H9 (cell line): ENCODE data around the gene FBXL20. TPM values are rescaled to one million over a fixed set of nuclear protein-coding genes. Genes with fewer than 3 reads are reported as not detected.

Source experiments
- DNase-seq: peaks from one replicate; pipeline ENCODE4 v3.0.0-alpha.2; 2017
- H2AFZ ChIP-seq: one replicate; pipeline ENCODE4 v1.6.1; 2013; ENCODE audit warnings: mild to moderate bottlenecking, low read length, control low read depth, moderate library complexity
- H2AK5ac ChIP-seq: 2 replicates; pipeline ENCODE4 v1.6.1; 2013; ENCODE audit warnings: low read length, control low read depth, mixed read lengths; ENCODE audit not compliant: insufficient read length
- H2BK120ac ChIP-seq: one replicate; pipeline ENCODE4 v1.6.1; 2013; ENCODE audit warnings: low read depth, mild to moderate bottlenecking, low read length, control low read depth, inconsistent platforms; ENCODE audit not compliant: poor library complexity, severe bottlenecking
- H2BK12ac ChIP-seq: 2 replicates; pipeline ENCODE4 v1.6.1; 2013; ENCODE audit warnings: low read length, control low read depth, mixed read lengths, low read depth; ENCODE audit not compliant: insufficient read length
- H2BK15ac ChIP-seq: 2 replicates; pipeline ENCODE4 v1.6.1; 2013; ENCODE audit warnings: low read depth, low read length, control low read depth
- H2BK20ac ChIP-seq: one replicate; pipeline ENCODE4 v1.6.1; 2013; ENCODE audit warnings: low read depth, mild to moderate bottlenecking, low read length, control low read depth, inconsistent platforms; ENCODE audit not compliant: poor library complexity, severe bottlenecking
- H2BK5ac ChIP-seq: 2 replicates; pipeline ENCODE4 v1.6.1; 2013; ENCODE audit warnings: low read length, control low read depth, mixed read lengths; ENCODE audit not compliant: insufficient read length
- H3K14ac ChIP-seq: 2 replicates; pipeline ENCODE4 v1.6.1; 2013; ENCODE audit warnings: low read length, control low read depth; ENCODE audit not compliant: insufficient read depth
- H3K18ac ChIP-seq: 2 replicates; pipeline ENCODE4 v1.6.1; 2013; ENCODE audit warnings: low read depth, mild to moderate bottlenecking, mixed read lengths, low read length, control low read depth; ENCODE audit not compliant: insufficient read length
- H3K23ac ChIP-seq: 2 replicates; pipeline ENCODE4 v1.6.1; 2013; ENCODE audit warnings: low read length, control low read depth, mixed read lengths, low read depth; ENCODE audit not compliant: insufficient read length
- H3K23me2 ChIP-seq: 2 replicates; pipeline ENCODE4 v1.6.1; 2013; ENCODE audit warnings: low read depth, mild to moderate bottlenecking, mixed read lengths, low read length, control low read depth; ENCODE audit not compliant: insufficient read length, poor library complexity, severe bottlenecking
- H3K27ac ChIP-seq: 2 replicates; pipeline ENCODE4 v1.5.1; 2013; ENCODE audit warnings: low read length, control low read depth, mixed read lengths, low read depth; ENCODE audit not compliant: insufficient read length
- H3K27me3 ChIP-seq: 2 replicates; pipeline ENCODE4 v1.6.1; 2013; ENCODE audit warnings: low read length, control low read depth, inconsistent platforms; ENCODE audit not compliant: insufficient read depth
- H3K4ac ChIP-seq: 2 replicates; pipeline ENCODE4 v1.6.1; 2013; ENCODE audit warnings: low read depth, mild to moderate bottlenecking, control low read depth, inconsistent platforms, low read length, moderate library complexity
- H3K4me1 ChIP-seq: 2 replicates; pipeline ENCODE4 v1.6.1; 2013; ENCODE audit warnings: low read length, control low read depth, inconsistent platforms; ENCODE audit not compliant: insufficient read depth
- H3K4me2 ChIP-seq: 2 replicates; pipeline ENCODE4 v1.6.1; 2013; ENCODE audit warnings: low read length, control low read depth, mixed read lengths; ENCODE audit not compliant: insufficient read length, insufficient read depth
- H3K56ac ChIP-seq: 2 replicates; pipeline ENCODE4 v1.6.1; 2013; ENCODE audit warnings: low read depth, mild to moderate bottlenecking, mixed read lengths, low read length, control low read depth; ENCODE audit not compliant: insufficient read length
- H3K79me1 ChIP-seq: 2 replicates; pipeline ENCODE4 v1.6.1; 2013; ENCODE audit warnings: low read depth, mild to moderate bottlenecking, moderate library complexity, low read length, control low read depth, inconsistent platforms; ENCODE audit not compliant: insufficient read depth, poor library complexity, severe bottlenecking
- H3K79me2 ChIP-seq: 2 replicates; pipeline ENCODE4 v1.6.1; 2013; ENCODE audit warnings: low read length, control low read depth, inconsistent platforms; ENCODE audit not compliant: insufficient read depth
- H3K9ac ChIP-seq: 2 replicates; pipeline ENCODE4 v1.6.1; 2013; ENCODE audit warnings: low read length, control low read depth, mixed read lengths; ENCODE audit not compliant: insufficient read length; ENCODE audit errors: extremely low read depth
- H3K9me3 ChIP-seq: one replicate; pipeline ENCODE4 v1.6.1; 2013; ENCODE audit warnings: low read depth, low read length, inconsistent platforms; ENCODE audit not compliant: control insufficient read depth
- H3T11ph ChIP-seq: one replicate; pipeline ENCODE4 v1.6.1; 2013; ENCODE audit warnings: mild to moderate bottlenecking, low read length, control low read depth, inconsistent platforms
- H4K20me1 ChIP-seq: one replicate; pipeline ENCODE4 v1.6.1; 2013; ENCODE audit not compliant: control insufficient read depth, insufficient read length, insufficient read depth
- H4K5ac ChIP-seq: 2 replicates; pipeline ENCODE4 v1.6.1; 2013; ENCODE audit warnings: low read depth, mild to moderate bottlenecking, mixed read lengths, low read length, control low read depth; ENCODE audit not compliant: insufficient read length
- H4K8ac ChIP-seq: replicated peaks from 2 replicates; pipeline ENCODE4 v1.6.1; 2013; ENCODE audit warnings: low read length, control low read depth, mixed read lengths, low read depth; ENCODE audit not compliant: insufficient read length
- H4K91ac ChIP-seq: 2 replicates; pipeline ENCODE4 v1.6.1; 2013; ENCODE audit warnings: low read depth, mild to moderate bottlenecking, moderate library complexity, mixed read lengths, low read length, control low read depth; ENCODE audit not compliant: insufficient read length
- H3K27ac Mint-ChIP-seq, 3 experiments: 2 replicates in 2 of 3; 3 replicates in 1 of 3; pipeline ENCODE4 v1.8.0; 2020 to 2021; ENCODE audit warnings: mixed read lengths in 3 of 3, mild to moderate bottlenecking in 1 of 3, moderate library complexity in 1 of 3
- H3K27me3 Mint-ChIP-seq: 2 replicates; pipeline ENCODE4 v1.8.0; 2021; ENCODE audit warnings: low read depth, mild to moderate bottlenecking, moderate library complexity, mixed read lengths
- H3K36me3 Mint-ChIP-seq, 3 experiments: 2 replicates in 2 of 3; 3 replicates in 1 of 3; pipeline ENCODE4 v1.8.0; 2020 to 2021; ENCODE audit warnings: low read depth in 3 of 3, mixed read lengths in 3 of 3; ENCODE audit not compliant: insufficient read depth in 1 of 3
- H3K4me1 Mint-ChIP-seq, 2 experiments: 2 replicates each; pipeline ENCODE4 v1.8.0; 2020; ENCODE audit warnings: mixed read lengths in 2 of 2
- H3K4me3 Mint-ChIP-seq, 2 experiments: 2 replicates in 1 of 2; 3 replicates in 1 of 2; pipeline ENCODE4 v1.8.0; 2020 to 2021; ENCODE audit warnings: mild to moderate bottlenecking in 2 of 2, mixed read lengths in 2 of 2, moderate library complexity in 1 of 2
- H3K9me3 Mint-ChIP-seq, 2 experiments: 2 replicates in 1 of 2; 3 replicates in 1 of 2; pipeline ENCODE4 v1.8.0; 2020; ENCODE audit warnings: mild to moderate bottlenecking in 2 of 2, mixed read lengths in 2 of 2, moderate library complexity in 1 of 2
- WGBS: extraction: QIAGEN DNeasy Blood & Tissue Kit; methylation state at CpG from one replicate; pipeline ENCODE4 v1.1.7; 2013; ENCODE audit warnings: missing lambda C conversion rate, low lambda C conversion rate, mixed read lengths; ENCODE audit not compliant: insufficient read length; ENCODE audit errors: extremely low coverage; 5-methylcytosine and 5-hydroxymethylcytosine counted together
- total RNA-seq: library from RNA; stranded (reverse); gene quantifications from 2 replicates; pipeline ENCODE4 v1.2.1, GENCODE V29; 2021
- TF ChIP-seq, protein P1 (sequence below): fragments of 200-600 bp; sonication (generic); conservative IDR thresholded peaks from 3 replicates; pipeline ENCODE4 v1.8.0; 2021; ENCODE audit warnings: antibody characterized with exemption, mild to moderate bottlenecking

FBXL20 gene
- total RNA-seq, 1 experiment from 2014 or later = 18.4 TPM

GRCh38 chr17:39271546-39271945, 129.9 kb downstream of the FBXL20 start:
- H3K9me3 Mint-ChIP-seq = no peaks in the 10 kb centered on the region
- H3K23ac ChIP-seq = no peak overlapping the region
- H3T11ph ChIP-seq = no peak overlapping the region
- no peaks in the 10 kb centered on the region for H3K27me3 ChIP-seq
- no peaks in the 10 kb centered on the region for H4K20me1 ChIP-seq
- no peak overlapping the region for H2BK12ac ChIP-seq
- no peak overlapping the region for H3K9ac ChIP-seq
- H3K56ac ChIP-seq = no peak overlapping the region
- no peaks in the 10 kb centered on the region for H3K79me1 ChIP-seq
- H3K27me3 Mint-ChIP-seq = no peaks in the 10 kb centered on the region
- no peak overlapping the region for H2AK5ac ChIP-seq
- no peak overlapping the region for H3K27ac ChIP-seq
- peaks cover 0 to 35% (median 22%) of the 10 kb centered on the region in 3 experiments; a peak in 4 of 7 replicates for H3K36me3 Mint-ChIP-seq
- H4K5ac ChIP-seq = no peak overlapping the region
- no peak overlapping the region for H2AFZ ChIP-seq
- no peak overlapping the region for H3K14ac ChIP-seq
- H3K27ac Mint-ChIP-seq = no peak overlapping the region
- WGBS = no CpG with 5 or more reads among the region's 3 CpGs
- no peak overlapping the region for H3K4me2 ChIP-seq
- H3K4me3 Mint-ChIP-seq = no peak overlapping the region
- no peak for DNase-seq
- no peak overlapping the region for H2BK5ac ChIP-seq
- no peaks in the 10 kb centered on the region for H3K9me3 ChIP-seq
- no peak overlapping the region for H4K8ac ChIP-seq
- no peaks in the 10 kb centered on the region for H3K23me2 ChIP-seq
- TF ChIP-seq, protein P1, sequence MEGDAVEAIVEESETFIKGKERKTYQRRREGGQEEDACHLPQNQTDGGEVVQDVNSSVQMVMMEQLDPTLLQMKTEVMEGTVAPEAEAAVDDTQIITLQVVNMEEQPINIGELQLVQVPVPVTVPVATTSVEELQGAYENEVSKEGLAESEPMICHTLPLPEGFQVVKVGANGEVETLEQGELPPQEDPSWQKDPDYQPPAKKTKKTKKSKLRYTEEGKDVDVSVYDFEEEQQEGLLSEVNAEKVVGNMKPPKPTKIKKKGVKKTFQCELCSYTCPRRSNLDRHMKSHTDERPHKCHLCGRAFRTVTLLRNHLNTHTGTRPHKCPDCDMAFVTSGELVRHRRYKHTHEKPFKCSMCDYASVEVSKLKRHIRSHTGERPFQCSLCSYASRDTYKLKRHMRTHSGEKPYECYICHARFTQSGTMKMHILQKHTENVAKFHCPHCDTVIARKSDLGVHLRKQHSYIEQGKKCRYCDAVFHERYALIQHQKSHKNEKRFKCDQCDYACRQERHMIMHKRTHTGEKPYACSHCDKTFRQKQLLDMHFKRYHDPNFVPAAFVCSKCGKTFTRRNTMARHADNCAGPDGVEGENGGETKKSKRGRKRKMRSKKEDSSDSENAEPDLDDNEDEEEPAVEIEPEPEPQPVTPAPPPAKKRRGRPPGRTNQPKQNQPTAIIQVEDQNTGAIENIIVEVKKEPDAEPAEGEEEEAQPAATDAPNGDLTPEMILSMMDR = no peak
- H3K4me1 Mint-ChIP-seq = no peaks in the 10 kb centered on the region
- no peaks in the 10 kb centered on the region for H3K79me2 ChIP-seq
- no peaks in the 10 kb centered on the region for H3K4me1 ChIP-seq
- H2BK20ac ChIP-seq = no peak overlapping the region
- no peak overlapping the region for H2BK120ac ChIP-seq
- no peak overlapping the region for H3K18ac ChIP-seq
- H3K4ac ChIP-seq = no peak overlapping the region
- H2BK15ac ChIP-seq = no peak overlapping the region
- H4K91ac ChIP-seq = no peak overlapping the region
